Neural progenitor cell (in vitro differentiated cells): Measurements from ENCODE around the gene ABCA3.

Source experiments
- CTCF ChIP-seq: fragments of 200-600 bp; sonication (generic); IDR thresholded peaks from 2 replicates; pipeline ENCODE4 v1.5.1; 2017; ENCODE audit warnings: antibody characterized with exemption, mild to moderate bottlenecking
- EZH2phosphoT487 ChIP-seq: fragments of 200-600 bp; sonication (generic); IDR thresholded peaks from 2 replicates; pipeline ENCODE4 v1.6.1; 2017; ENCODE audit warnings: antibody characterized with exemption

DNA sequence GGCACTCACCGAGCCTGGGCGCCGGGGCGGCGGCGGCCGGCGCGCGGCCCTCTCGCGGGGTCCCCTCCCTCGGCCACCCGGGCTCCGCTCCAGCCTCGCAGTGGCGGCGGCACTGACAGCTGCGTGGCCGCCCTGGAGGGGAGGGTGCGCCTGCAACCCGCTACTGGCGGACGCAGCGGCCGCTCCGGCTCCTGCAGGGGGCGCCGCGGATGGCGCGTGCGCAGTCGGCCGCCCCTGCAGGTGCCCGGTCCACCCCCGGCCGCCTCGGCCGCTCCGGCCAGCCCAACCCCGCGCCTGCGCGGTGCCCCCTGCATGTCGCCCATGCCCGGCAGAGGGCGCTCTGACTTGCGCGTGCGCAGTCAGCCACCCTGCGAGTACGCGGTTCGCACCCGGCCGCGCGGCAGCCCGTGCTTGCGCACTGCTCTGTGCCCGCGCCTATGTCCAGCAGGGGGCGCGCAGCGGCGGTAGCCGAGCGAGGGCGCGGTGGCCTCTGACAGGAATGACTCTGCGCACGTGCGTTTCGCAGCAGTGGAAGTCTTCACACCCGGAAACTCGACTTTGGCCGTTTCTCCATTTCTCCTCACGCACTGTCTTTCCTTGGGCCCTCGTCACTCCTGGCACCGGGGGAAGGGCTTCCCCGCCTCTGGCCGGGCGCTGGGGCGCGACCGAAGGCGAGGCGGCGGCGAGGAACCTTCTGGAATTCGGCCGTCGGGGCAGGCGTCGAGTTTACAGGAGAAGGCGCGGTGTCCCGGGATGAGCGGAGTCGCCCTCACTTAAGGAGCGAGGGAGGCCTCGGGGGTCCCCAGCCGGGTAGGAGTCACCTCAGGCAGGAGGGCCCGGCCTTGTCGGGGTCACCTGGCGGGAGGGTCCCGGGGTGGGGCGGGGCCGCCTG is at the start of gene ABCA3:
- TF ChIP-seq CTCF = peak; percentile 97
- no peak for TF ChIP-seq EZH2phosphoT487
